ENCODE results near the gene ADCY10.

ADCY10 gene

GRCh38 chr1:167842872-167843271 lies 71.1 kb downstream of the ADCY10 start:
- Histone ChIP-seq H3K27me3 (ENCODE audit: insufficient read depth, low read length) (no peaks in the 10 kb centered on the region), H3F3A (ENCODE audit: insufficient read depth, low read length) (no peaks in the 10 kb centered on the region), H3K4me3 (ENCODE audit: low read depth, low read length, poor library complexity, severe bottlenecking) (no peak overlapping the region), H3K9me2 (ENCODE audit: low read depth, low read length) (no peaks in the 10 kb centered on the region), H3K4me2 (ENCODE audit: low read length) (no peak overlapping the region), H3K4me1 (ENCODE audit: insufficient read depth, low read length, severe bottlenecking) (no peaks in the 10 kb centered on the region), H2AFZ (ENCODE audit: low read length) (no peak overlapping the region), H3K9ac (ENCODE audit: low read length) (no peak overlapping the region), H3K9me3 (ENCODE audit: low read length) (no peaks in the 10 kb centered on the region), H3K79me2 (ENCODE audit: insufficient read depth, low read length) (no peaks in the 10 kb centered on the region), H3K27ac (ENCODE audit: low read depth, low read length, poor library complexity, severe bottlenecking) (no peak overlapping the region), H4K20me1 (ENCODE audit: insufficient read depth, low read length) (no peaks in the 10 kb centered on the region), H3K36me3 (ENCODE audit: insufficient read depth, low read length) (no peaks in the 10 kb centered on the region)
- TF ChIP-seq EZH2 (IDR thresholded peaks at IDR 0.05; ENCODE audit: borderline replicate concordance, low read length) (no peak), CTCF (IDR thresholded peaks at IDR 0.05; ENCODE audit: low read length) (no peak)

GRCh38 chr1:167841530-167841929 lies 72.4 kb downstream of the ADCY10 start:
- Histone ChIP-seq H3K9ac (ENCODE audit: low read length) (no peak overlapping the region), H3K27me3 (ENCODE audit: insufficient read depth, low read length) (0 out of 2 replicates have a peak, but pooled peaks cover 4% of the 10 kb centered on the region), H3K4me1 (ENCODE audit: insufficient read depth, low read length, severe bottlenecking) (no peaks in the 10 kb centered on the region), H3K4me2 (ENCODE audit: low read length) (no peak overlapping the region), H3K4me3 (ENCODE audit: low read depth, low read length, poor library complexity, severe bottlenecking) (no peak overlapping the region), H3K27ac (ENCODE audit: low read depth, low read length, poor library complexity, severe bottlenecking) (no peak overlapping the region), H3K36me3 (ENCODE audit: insufficient read depth, low read length) (no peaks in the 10 kb centered on the region), H3K9me3 (ENCODE audit: low read length) (no peaks in the 10 kb centered on the region), H3K79me2 (ENCODE audit: insufficient read depth, low read length) (no peaks in the 10 kb centered on the region), H3K9me2 (ENCODE audit: low read depth, low read length) (no peaks in the 10 kb centered on the region), H3F3A (ENCODE audit: insufficient read depth, low read length) (no peaks in the 10 kb centered on the region), H4K20me1 (ENCODE audit: insufficient read depth, low read length) (no peaks in the 10 kb centered on the region), H2AFZ (ENCODE audit: low read length) (no peak overlapping the region)
- no peak for TF ChIP-seq CTCF (IDR thresholded peaks at IDR 0.05; ENCODE audit: low read length)
- no peak for TF ChIP-seq EZH2 (IDR thresholded peaks at IDR 0.05; ENCODE audit: borderline replicate concordance, low read length)

- no peaks in the 10 kb centered on the region for H3K9me3 ChIP-seq (ENCODE audit: low read length)
- H3K4me1 ChIP-seq (ENCODE audit: insufficient read depth, low read length, severe bottlenecking): no peaks in the 10 kb centered on the region
- no peaks in the 10 kb centered on the region for H3K79me2 ChIP-seq (ENCODE audit: insufficient read depth, low read length)
- no peaks in the 10 kb centered on the region for H3K9me2 ChIP-seq (ENCODE audit: low read depth, low read length)
- no peak overlapping the region for H3K4me2 ChIP-seq (ENCODE audit: low read length)
- TF ChIP-seq EZH2 (IDR thresholded peaks at IDR 0.05; ENCODE audit: borderline replicate concordance, low read length) (no peak), CTCF (IDR thresholded peaks at IDR 0.05; ENCODE audit: low read length) (no peak)
- H3K36me3 ChIP-seq (ENCODE audit: insufficient read depth, low read length): no peaks in the 10 kb centered on the region
- no peak overlapping the region for H3K4me3 ChIP-seq (ENCODE audit: low read depth, low read length, poor library complexity, severe bottlenecking)
- no peak overlapping the region for H3K9ac ChIP-seq (ENCODE audit: low read length)
- no peak overlapping the region for H2AFZ ChIP-seq (ENCODE audit: low read length)
- H3K27me3 ChIP-seq (ENCODE audit: insufficient read depth, low read length): 0 out of 2 replicates have a peak, but pooled peaks cover 4% of the 10 kb centered on the region
- H4K20me1 ChIP-seq (ENCODE audit: insufficient read depth, low read length): no peaks in the 10 kb centered on the region
- no peaks in the 10 kb centered on the region for H3F3A ChIP-seq (ENCODE audit: insufficient read depth, low read length)
- H3K27ac ChIP-seq (ENCODE audit: low read depth, low read length, poor library complexity, severe bottlenecking): no peak overlapping the region
Measured at GRCh38 chr1:167839009-167839408, 74.9 kb downstream of the ADCY10 start.

Measured in OCI-LY1 (cell line).